Suppressor macrophage (primary cell): ENCODE data around the gene SRGAP3.

Source experiments
- DNase-seq, 4 experiments: peaks; one replicate each; pipeline ENCODE4 v3.0.0-alpha.2; 2020 to 2022

Gene SRGAP3

DNA sequence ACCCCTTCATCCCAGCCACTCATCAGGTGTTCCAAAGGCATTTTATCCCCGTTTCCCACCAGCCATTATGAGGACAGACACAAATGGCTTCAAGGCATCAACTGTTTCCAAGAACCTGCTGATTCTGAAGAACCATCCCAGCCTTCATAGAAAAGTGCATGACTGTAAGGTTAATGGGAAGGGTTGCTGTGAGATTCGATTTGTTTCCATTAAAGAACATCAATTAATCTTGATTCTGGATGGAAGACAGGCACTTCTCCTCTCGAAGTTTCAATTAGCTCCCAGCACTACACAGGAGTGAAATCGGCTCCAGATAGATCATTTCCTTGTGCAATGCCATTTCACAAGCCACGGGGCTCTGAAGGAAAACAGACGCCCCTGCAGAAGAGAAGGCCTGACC lies 25.8 kb downstream of the SRGAP3 start:
- DNase-seq, result no peak

DNA sequence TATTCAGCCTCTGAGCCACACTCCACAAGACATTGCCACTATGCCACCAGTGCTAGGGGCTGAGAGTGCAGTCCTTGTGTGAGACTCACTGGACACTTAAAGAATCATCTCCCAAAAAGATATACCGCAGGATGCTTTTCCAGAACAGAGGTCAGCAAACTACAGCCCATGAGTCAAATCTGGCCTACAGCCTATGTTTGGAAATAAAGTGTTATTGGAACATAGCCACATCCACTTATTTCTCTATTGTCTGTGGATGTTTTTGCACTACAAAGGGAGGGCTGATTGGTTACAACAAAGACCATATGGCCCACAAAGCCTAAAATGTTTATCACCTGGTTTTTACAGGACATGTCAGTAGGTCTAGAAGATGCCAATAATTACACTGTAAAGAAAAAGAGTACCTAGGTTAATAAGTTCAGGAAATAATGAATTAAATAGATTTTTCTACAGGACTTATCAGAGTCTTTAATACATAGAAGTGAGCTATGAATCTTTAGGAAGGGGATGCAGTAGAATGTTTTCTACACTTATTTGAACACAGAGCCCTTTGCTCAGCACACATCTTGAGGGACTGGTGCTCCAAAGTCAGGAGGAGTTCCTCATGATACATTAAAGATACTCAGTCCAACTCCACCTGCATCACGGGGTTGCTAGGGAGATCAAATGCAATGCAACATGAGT lies 26.3 kb downstream of the SRGAP3 start:
- DNase-seq, result no peak

DNA sequence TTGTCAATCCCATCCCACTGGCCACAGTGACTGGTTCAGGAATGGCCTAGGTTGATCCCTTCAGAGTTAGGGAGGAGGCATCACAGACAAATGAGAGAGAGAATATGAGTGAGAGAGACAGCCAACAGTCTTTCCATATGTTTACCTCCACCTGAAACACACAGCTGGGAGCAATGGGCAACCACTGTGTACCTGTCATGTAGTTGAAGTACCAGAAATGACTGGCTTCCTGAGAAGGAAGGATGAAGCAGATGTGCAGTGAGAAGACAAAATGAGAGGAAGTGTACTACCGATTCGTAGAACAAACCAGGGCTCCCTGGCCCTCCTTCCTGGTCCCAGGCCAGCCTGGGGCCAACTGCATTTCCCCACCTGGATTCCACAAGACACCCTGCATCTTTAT lies 27.4 kb downstream of the SRGAP3 start:
- DNase-seq, result no peak

DNA sequence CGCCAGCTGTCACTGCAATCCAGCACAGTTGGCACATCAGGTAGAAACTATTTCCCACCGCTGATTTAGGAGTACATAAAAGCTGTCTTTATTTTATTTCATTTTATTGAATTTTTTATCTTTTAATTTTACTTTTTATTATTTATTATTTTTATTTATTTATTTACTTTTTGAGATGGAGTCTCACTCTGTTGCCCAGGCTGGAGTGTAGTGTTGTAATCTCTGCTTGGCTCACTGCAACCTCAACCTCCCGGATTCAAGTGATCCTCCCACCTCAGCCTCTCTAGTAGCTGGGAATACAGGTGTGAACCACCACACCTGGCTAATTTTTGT lies 31.0 kb downstream of the SRGAP3 start:
- no peak for DNase-seq

DNA sequence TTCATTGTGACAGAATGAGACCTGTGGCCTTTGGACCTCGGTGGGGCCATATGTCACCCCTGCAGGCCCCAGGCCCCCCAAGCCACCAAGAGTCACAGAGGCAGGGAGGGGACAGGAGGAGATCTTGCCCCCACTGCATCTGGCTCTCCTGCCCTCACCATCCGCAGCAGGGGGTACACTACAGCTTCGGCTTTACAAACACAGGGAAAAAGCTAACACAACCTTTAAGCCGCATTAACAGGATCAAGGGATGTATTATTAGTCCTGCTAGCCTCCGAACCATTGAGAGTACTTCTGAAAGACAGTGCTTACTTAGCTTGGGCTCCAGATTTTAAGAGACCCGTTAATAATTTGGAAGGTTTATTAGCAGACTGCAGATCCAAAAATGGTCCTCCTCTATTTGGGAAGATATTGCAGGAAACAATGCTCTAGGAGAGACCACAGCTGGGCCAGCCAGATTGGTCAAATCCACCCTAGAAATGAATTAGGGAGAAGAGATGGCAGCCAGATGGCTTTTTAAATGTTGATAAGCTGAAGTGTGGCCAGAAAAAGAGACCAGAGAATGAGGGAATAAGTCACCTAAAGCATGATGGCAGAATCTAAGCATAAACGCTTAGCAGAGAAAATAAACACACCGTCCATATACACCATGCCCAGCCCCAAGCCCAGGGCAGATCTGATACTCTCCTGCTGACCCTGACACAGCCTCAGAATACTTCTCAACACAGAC lies 31.5 kb downstream of the SRGAP3 start:
- no peak for DNase-seq

DNA sequence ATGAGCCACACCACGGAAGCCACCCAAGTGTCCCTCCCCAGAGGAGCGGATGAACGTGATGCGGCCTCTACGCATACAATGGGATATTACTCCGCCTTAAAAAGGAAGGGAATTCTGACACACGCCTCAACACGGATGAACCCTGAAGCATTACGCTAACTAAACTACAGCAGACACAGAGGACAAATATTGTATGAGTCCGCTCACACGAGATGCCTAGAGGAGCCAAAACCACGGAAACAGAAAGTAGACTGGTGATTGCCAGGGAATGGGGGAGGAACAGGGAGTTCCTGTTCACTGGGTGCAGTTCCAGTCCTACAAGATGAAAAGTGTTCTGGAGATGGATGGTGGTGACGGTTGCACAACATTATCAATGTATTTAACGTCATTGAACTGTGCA lies 32.7 kb downstream of the SRGAP3 start:
- DNase-seq, result no peak

DNA sequence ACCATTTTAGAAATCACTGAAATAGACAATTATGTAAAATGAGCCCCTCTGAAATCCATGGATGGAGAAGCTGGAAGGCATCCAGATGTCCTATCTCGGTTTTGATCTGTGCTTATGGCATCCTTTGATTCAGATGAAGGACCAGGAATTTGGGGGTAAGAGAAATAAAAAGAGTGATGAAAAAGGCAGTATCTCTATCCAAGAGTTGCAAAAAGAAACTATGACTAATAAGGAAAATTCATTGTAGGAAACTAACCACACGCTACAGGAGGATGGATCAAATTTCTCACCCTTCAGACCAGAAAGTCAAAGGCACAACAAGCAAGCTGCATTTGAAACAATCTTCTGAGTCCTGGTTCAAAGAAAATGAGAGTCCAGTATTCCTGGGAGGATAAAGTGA lies 34.8 kb downstream of the SRGAP3 start:
- no peak for DNase-seq

DNA sequence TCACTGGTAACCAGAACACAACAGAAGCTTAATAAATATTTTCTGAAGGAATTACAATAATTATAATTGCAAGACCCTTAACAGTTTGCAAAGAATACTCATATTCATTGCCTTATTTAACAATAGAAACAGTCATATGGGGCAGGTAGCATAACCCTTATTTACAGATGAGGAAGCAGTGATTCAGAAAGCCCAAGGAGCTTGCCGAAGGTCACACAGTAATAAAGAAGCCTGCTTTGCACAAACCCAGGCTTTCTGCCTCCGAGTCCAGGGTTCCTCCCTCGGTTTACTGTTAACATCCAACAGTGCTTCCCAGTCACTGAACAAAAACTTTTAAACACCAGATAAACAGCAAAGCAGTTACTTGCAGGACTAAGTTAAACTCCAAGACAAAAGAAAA lies 35.3 kb downstream of the SRGAP3 start:
- no peak for DNase-seq

DNA sequence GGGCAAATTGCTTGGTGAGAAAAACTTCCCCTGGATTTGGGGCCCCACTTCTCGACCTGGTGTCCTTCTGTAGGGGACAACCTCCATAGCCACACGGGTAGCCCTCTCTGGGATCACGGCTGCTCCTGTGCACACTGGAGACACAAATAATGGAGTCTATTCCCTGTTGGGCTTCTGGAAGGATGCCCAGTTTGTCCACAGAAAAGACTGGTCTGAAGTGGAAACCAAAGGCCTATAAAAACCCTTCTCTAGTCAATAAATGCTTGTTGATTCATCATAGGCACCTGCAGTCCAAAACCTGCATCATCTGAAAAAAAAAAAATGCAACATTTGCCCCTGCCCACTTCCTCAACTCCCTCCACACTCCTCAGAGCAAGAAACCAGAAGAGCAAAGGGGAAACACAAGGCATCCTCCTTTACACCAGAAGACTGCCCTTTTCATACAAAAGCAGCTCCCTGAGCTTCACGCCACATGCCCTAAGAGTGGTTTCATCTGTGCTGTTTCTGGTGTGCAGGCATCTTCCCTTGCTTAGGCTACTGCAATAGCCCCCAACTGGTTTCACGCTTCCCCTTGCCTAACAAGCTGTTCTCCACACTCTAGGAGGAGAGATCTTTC lies 36.3 kb downstream of the SRGAP3 start:
- no peak for DNase-seq

DNA sequence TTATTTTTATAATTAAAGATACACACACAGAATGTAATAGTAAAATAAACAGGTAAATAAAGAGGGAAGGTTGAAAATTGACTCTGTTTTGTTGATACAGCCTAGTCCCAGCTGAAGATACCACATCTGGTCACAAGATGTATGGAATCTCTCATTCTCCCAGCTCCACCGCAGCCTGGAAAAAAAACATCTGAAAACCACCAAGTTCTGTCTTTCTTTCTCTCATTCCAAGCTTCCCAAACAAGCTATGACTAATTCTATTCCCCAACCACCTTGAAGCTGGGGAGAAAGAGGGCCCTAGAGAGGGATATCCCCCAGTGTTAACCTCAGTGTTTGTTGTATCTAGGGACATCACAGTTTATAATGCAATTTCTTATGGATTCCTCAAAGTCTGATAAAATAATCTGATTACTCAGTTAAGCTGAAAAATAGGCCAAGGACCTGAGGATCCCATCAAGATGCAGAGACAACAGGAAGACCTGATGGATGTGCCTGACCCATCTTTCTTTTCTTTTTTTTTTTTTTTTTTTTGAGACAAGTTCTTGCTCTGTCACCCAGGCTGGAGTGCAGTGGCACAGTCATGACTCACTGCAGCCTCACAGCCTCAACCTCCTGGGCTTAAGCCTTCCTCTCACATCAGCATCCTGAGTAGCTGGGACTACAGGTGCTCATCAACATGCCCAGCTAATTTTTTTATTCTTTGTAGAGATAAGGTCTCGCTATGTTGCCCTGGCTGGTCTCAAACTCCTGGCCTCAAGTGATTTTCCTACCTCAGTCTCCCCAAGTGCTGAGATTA lies 38.1 kb downstream of the SRGAP3 start:
- no peak for DNase-seq

DNA sequence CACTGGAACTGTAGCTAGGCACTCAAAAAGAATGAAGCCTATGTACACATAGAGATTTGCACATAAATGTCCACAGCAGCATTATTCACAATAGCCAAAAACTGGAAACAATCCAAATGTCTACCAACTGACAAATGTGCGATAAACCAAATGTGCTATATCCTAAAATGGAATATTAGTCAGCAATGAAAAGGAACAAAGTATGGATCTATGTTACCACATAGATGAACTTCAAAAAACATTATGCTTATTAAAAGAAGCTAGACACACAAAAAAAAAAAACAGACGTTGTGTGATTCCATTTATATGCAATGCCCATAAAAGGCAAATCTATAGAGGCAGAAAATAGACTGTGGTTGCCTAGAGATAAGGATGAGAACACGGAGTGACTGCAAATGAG lies 39.7 kb downstream of the SRGAP3 start:
- no peak for DNase-seq

DNA sequence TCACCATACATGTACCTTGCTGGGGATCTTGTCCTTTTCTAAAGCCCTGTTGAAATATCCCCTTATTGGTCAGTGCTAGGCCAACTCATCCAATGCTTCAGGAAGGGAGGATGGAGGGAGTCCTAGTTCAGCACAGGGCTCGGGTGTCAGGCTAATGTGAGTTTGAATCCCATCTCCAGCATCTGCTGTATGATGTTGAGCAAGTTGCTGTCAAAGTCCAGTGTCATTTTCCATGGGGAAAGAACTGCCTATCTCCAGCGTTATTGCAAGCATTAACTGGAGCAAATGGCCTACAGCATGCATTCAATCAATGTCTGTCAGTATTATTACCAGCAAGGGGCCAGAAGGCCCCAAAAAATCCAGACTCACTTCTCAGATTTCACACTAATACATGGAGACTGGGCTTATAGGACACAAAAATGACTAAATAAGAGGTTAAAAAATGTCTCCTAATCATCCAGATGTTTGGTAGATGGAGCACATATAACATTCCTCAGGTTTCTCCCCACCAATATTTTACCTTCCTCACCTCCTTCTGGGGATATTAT lies 40.8 kb downstream of the SRGAP3 start:
- no peak for DNase-seq

DNA sequence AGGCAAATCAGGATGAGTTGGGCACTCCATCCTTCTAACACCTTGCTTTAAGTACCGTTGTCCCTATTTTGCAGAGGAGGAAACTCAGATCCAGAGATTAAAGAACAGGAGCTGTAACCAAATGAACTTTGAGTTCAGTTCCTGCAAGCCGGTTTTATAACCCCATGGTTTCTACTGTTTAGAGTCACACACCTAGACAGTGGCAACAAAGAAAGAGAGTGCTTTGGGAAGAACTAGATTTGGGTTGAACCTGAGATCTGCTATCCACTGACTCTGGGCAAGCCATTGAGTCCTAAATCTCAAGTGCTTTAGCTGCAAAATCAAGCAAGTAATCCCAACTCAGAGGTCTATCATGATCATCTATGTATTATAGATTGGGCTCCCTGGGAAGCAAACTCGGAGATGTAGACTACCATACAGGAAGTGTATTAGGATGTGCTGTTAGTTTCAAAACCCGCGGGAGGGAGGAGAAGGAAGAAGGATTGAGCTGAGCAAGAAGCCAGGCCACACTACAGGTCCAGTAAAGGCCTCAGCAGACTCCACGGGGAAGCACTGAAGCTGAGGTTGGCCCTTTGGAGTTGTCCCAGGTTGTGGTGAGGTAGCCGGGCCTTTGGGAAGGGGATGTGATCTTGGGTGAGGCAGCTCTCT lies 42.2 kb downstream of the SRGAP3 start:
- DNase-seq, result peak in 1 of 4 experiments; percentile 8

DNA sequence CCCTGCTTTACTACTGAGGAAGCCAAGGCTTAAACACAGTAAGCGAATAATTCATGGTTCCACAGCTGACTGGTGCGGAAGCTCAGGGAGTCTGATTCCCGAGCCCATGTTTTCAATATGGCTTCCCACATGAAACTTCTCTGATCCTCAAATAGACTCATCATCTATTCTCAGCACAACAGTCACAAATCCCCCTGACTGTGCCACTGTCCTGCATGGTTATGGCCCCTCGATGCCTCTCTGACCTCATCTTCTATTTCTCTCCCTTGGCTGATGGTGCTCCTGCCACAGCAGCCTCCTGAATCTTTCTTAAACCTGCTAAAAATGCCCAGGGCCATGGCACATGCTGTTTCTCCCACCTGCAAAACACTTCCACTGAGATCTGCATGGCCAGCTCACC lies 43.2 kb downstream of the SRGAP3 start:
- DNase-seq, result no peak

DNA sequence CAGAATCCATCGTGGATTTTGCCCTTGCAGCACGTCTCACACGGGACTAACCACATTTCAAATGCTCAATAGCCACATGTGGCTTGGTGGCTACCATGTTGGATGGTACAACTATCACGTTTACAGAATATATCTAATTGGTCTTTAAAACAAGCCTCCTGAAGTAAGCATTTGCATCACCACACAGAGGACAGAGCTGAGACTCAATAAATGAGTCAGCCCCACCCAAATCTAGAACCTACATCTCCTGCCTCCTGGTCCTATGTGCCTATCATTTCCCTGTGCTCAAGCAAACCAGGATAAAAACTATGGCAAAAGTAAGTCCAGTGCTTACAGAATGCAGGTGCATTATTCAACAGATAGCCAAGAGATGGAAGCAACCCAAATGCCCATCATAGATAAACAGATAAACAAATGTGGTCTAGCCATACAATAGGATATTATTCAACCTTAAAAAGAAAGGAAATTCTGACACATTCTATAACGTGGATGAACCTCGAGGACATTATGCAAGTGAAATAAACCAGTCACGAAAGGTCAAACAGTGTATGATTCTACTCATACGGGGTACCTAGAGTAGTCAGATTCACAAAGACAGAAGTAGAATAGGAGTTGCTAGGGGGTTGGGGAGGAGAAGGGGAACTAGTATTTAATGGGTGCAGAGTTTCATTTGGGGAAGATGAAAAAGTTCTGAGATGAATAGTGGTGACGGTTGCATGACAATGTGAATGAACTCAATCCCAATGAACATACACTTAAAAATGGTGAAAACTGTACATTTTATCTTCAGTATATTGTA lies 43.9 kb downstream of the SRGAP3 start:
- peak; percentile 7 to 63 (median 44) for DNase-seq

DNA sequence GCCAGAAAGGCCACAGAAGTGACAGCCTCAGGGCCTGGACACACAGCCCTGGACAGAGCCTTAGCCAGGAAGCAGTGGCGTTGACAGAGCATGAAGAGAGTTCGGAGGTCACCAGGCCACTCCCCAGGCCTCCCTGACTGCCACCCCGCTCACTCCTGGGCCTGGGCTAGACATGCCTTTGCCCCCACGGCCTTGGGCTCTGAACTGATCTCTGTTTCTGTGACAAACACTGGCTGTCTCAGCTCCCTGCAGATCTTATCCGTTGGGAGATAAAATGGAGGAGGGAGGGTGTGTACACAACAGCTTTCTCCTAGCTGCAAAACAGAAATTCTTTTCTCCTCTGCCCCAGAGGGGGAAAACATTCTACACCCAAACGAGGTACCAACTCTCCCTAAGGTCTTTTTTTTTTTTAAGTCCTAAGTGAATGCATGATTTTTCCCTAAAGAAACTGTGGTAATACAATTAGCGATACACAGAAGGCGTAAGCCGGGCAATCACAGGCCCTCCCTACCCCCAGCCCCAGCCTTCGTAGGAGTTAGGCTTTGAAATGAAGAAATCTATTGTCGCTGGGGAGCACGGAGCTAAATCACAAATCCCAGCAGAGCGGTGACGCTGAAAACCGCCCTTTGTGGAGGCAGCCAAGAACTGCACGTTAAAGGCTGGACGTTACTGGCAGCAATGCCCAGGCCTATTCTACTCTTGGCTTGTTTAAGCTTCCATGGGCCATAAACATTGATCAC lies 45.0 kb downstream of the SRGAP3 start:
- DNase-seq, result no peak

DNA sequence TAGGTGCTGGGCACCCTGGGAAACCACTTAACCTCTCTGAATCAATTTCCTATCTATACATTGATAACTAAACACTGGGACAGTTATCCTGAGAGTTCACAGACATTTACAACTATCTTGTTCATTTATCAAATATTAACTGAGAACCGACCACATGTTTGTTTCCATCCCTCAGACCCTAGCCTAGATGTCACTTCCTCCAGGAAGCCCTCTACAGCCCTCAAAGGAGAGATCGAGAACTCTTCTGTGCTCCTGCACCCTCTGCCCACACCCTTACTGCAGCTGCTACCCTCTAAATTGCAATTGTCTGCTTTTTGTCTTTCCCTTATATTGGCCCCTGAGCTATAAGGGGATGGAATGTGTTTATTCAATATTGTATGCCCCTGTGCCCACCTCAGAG lies 46.1 kb downstream of the SRGAP3 start:
- no peak for DNase-seq

DNA sequence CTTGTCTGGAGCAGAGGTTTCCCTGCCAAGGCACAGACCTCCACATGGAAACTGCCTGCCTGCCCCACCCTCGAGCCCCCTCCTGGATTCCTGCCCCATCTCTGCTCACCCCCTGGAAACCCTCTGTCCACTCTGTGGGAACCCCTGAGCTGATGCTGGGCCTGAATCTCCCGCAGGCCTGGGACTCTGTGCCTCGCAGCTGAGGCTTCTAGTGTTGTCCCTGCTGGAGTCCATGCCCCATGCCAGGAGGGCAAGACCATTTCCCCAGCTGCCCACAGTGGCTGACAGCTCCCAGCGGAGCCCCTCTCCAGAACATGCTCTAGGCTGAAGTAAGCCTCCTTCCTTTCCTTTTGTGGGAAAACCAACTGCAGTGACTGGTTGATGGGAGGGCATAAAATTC lies 46.9 kb downstream of the SRGAP3 start:
- no peak for DNase-seq

DNA sequence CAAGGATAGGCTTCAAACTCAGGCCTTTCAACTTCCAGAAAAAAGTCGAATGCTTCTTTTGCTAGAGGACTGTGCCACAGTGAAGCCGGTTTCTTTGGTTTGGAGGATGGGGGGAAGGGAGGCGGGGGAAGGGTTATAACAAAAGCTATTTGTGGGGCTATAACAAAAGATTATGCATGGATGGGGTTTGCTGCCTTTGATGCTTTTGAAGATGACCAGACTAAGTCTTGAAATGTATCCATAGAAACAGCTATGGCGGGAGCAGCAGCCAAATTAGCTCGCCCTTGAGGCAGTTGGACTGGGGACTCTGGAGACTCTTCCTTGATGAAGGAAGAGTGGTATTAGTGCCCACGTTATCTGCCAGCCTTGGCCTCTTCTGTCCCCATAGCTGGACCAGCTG lies 47.5 kb downstream of the SRGAP3 start:
- DNase-seq, result no peak

DNA sequence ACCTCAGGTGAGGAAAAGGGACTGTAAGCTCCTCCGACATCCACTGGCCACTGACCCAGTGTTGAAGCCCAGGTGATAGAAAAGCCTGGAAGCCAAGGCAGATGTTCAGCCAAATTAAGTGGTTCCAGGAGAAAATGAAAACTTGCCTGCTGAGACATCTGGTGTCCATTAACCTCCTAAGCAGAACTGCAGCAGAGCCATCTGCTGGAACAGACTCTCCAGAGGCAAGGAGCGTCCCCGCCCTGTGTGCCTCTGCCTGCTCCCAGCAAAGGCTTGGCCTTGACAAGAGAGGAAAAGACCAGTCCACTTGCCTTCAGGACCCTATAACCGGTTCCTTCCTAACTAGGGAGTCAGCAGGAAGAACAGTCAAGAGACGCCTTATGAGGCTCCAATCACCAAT lies 48.2 kb downstream of the SRGAP3 start:
- DNase-seq, result no peak

DNA sequence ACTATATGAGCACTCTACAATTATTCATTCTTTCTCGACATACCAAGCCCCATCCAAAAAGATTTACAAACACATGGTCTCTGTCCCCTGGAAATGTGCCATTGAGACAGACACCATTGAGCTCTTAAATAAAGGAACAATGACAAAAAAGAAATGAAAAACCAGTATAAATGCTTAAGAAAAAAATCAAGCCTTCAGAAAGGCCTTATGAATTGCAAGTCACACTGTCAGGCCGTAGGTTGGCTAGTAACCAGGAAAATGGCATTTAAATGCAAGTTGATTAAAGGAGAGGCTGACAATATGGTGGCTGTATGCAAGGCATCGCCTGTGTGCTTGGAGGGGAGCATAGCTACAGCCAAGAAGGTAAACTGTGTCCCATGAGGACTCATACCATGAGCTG lies 49.7 kb downstream of the SRGAP3 start:
- DNase-seq, result no peak
